ENCODE measurements around the gene OR51G2.

Gene OR51G2

DNA sequence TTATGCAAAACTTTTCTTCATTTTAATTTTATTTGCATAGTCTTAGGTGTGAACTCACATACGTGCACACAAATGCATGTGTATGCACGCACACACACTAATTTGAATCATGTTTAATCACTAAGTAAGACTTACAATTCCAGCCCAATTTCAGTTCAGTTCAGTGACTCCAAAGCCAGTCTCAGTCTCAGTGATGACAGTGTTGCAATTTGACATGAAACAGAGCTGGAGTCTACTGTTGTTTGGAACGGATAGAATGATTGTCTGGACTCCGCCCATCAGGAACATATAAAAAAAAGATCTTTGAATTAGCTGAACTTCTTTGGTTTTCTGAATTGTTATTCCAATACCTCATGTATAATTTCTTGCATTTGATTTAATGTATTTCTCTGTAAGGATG lies 55.3 kb downstream of the OR51G2 start:
- DNase-seq (ENCODE audit: low spot score), result no peak

Data from AG08395 (cell line).